ENCODE data around the gene ZIC2.

Gene ZIC2

DNA sequence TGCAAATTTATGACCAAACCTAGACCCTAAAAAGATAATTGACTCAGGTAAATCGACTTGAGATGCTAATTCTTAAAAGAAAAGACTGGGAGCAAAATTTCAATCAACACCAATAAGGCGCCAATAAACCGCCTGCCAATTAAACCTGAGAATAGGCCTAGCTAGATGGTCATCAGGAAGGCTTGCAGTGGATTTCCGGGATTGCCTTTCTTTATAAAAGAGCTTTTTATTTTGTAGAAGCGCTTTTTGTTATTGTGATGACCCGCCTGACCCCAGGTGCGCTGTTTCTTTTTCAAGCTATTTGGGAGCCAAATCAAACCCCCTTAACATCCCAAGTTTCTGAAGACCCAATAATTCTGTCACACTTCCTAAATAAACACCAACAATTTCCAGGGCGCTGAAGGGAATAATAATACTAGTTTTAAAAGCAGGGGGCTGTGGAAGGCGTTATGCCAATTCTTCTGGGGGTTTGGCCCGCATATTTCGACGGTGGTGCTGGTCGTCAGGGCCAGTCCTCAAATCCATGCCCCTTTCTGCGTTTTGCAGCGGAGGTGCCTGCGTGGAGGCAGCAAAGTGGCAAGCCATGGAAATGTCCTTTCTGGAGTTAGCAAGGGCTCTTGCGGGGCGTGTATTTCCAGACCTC lies 7.2 kb upstream of the ZIC2 start:
- no peak for DNase-seq (ENCODE audit: low read depth)

DNA sequence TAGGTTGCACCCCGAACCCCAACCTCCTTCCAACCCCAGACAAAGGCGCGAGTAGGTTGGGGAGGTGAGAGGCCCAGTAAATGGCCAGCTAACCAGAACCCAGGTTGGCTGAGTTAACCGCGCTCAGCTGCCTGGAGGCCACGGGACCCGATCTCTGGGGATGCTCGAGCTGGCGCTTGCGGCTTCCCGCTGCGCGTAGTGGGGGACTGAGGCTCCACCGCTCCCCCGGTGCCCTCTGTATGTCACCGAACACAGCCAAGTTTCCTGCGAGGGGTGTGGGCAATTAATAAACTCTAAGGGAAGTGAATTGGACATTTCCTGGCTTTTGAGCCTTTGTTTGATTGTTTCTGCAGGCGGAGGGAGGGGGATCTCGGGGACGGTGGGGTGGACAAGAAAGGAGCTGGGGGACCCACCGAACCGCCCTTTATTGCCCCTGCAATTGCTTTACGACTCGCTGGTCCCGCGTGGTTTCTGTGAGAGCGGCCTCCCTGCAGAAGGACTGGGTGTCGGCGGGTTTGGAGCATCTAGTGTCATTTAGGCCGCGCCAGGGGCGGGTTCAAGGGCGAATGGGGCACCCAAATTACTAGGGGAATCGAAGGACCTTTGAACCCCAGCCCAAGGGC lies 6.5 kb upstream of the ZIC2 start:
- no peak for DNase-seq (ENCODE audit: low read depth)

DNA sequence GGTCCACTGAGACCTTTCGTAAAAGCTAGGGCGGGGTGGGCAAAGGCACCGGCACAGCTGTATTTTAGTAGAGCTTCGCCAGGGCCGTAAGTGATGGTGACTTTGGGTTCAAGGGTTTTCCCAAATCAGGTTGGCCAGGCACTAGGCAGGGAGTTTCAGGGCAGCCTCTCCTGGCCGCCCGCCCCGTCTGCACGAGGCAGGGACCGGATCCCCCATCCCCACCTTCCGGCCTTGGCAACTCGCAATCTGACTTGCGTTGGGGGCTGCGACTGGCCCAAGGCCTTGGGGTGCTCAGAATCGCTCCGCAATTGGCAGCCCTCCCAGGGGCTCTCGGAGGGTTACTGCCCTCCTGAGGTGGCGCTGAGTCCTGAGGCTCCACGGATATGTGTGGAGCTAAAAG lies 6.0 kb upstream of the ZIC2 start:
- DNase-seq (ENCODE audit: low read depth): no peak

DNA sequence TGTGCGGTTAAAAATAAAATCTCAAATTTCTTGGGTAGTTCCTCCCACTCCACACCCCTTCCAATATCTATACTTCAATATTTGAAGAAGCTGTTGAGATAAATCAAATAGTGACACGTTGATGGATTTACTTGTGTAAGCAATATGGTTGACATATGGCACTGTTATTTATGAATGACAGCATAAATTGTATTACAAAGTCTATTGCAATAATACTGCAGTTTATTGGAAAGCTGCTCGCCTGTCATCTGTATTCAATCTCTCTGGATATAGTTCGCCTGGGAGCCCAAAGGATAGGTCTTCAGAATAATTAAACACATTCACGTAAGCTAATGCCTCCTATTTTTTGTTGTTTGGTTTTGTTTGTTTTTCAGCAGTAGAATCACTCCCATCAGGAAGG lies 5.0 kb upstream of the ZIC2 start:
- no peak for DNase-seq (ENCODE audit: low read depth)

DNA sequence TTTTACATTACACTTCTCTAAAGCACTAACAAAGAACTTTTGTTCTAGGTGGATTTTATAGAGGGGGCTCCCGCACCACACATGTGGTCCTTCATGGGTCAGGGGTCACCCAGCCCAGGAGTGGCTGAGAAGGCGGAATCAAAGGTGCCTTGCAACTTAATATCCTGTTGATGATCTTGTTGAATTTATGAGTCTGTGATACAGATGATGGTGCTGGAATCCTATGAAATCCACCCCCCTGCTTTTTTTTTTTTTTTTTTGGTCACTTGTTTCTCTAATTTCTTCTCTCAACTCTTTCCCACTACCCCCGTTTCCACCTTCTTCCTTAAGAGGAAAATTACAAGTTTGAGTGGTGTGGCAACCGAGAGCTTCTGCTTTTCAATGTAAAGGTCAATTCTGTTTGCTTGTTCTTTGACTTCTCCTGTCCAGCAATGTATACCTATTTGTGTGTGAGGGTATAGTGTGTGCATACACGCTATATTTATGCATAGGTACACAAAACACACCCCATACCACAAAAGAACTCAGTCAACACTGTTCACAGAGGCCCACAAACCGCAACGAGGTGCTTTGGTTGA lies 4.2 kb upstream of the ZIC2 start:
- no peak for DNase-seq (ENCODE audit: low read depth)

DNA sequence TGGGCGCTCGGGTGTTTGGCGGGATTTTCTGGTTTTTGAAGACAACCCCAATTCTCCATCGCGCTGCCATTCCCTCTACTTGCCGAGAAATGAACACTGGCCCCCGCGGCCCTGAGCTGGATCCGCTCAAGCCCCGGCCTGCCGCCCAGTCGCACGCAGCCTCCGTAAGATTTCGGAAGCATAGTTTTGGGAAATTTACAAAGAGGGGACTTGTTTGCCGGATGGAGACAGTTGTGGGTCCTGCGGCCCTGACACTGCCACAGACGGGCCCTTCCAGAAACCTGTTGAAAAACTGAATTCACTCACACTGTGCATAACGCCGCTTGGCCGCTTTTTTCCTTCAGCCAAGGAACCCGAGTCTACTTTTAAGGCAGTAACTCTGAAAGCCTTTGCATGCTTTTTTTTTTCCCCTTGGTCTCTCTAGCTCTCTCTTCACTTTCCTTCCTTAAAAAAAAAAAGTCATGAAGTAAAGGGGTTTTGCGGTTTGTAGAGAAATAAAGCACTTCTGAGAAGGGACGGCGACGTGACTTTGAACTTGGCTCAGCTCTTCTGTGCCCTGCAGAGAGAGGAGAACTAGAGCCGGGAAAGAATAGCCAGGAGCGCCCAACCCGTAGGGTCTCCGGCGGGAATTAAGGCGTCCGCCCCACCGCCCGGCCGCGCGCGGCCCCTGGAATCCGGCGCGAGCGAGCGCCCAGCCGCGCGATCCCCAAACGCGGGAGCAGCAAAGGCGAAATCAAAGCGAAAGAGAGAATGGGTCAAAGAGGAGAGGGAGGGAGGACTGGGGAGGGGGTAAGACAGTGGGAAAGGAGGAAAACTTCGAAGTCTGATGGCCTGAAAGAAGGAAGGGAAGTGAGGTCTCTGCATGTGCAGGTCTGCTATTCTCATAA lies 3.4 kb upstream of the ZIC2 start:
- DNase-seq (ENCODE audit: low read depth): no peak

DNA sequence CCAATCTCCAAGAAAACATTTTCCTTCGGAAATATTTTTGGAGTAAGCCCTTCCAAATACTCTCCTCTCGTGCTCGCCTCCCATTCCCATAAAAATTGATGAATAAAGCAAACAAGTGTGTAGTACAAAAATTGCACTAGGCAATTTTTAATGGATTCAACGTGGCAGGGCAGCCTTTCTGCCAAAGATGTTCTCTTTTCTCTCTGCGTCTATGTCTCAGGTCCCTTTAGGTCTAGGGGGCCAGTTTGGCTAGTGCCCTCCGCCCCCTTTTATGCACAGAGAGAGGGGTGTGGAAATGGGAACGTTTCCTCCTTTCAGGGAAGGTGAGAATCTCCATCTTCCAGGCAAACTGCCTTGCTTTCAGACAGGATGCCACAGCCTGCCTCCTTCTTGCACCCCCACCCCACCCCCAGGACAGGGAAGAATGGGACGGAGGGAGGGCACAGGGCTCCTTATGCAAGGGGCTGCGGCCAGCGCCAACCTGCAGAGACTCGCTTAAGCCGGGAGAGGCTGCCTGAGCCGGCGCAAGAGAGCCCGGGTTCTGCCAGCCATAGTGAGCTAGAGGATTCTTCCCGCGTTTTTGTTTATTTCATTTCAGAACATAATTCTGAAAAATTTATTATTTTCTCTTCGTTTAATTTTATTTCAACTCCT lies 2.7 kb upstream of the ZIC2 start:
- no peak for DNase-seq (ENCODE audit: low read depth)

DNA sequence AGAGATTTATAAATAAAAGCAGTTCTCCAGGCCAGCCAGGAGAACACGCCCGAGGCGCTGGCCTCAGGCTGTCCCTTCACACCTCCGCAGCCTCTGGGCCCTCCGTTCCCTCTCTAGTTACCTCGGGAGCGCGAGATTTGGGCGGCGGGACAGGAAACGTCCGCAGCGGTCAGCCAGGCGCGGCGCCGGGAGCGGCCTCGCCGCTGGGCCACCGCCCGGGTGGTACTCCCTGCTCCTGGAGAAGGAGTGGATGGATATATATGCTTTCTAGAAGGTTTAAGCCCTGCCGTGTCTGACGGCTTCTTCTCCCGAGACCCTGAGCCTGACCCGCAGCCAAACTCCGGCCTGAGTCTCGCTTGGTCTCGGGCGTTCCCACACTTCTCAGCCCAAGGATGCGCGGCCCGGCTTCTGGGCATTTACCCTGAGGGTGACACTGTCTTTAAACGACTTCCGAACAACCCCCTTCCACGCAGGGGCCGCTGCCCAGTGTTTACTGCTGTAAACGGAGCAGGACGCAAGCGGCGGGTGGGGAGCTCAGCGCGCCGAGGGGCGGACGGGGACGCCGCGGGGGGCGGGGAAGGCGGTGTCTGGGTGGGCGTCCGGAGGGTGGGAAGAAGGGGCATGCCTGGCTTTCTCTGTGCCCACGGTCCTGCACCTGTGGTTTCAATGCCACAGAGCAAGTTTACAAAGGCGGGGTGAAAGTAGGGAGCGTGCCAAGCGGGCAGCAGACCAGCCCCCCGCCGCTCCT lies 2.0 kb upstream of the ZIC2 start:
- DNase-seq (ENCODE audit: low read depth): no peak

DNA sequence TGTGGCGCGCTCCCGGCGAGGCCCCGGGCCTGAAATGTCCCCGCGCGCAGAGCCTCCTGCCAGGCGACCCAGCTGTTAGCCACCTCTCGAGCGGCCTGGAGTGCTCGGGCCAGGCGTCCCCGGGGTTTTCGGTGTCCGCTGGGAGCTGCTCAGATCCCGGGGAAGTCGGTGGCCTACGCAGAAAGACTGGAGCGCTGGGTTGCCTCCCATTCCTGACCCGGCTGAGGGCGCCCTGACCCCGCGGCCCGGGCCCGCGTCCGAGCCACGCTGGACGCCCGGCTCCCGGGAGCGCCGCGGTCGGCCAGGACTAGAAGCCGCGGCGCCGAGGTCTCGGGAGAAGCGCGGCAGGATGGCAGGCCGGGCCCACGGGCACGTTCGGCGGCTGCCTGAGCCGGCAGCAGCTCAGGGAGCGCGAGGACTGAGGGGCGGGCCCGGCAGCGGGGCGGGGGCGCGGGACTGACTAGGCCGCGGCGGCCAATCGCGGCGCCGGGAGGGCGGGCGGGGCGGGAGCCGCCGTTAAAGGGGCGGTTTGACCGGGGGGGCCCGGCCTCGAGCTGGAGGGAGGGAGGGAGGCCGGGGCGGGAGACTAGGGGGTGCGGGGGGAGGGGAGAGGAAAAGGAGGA lies 1.3 kb upstream of the ZIC2 start:
- DNase-seq (ENCODE audit: low read depth): peak; percentile 39

DNA sequence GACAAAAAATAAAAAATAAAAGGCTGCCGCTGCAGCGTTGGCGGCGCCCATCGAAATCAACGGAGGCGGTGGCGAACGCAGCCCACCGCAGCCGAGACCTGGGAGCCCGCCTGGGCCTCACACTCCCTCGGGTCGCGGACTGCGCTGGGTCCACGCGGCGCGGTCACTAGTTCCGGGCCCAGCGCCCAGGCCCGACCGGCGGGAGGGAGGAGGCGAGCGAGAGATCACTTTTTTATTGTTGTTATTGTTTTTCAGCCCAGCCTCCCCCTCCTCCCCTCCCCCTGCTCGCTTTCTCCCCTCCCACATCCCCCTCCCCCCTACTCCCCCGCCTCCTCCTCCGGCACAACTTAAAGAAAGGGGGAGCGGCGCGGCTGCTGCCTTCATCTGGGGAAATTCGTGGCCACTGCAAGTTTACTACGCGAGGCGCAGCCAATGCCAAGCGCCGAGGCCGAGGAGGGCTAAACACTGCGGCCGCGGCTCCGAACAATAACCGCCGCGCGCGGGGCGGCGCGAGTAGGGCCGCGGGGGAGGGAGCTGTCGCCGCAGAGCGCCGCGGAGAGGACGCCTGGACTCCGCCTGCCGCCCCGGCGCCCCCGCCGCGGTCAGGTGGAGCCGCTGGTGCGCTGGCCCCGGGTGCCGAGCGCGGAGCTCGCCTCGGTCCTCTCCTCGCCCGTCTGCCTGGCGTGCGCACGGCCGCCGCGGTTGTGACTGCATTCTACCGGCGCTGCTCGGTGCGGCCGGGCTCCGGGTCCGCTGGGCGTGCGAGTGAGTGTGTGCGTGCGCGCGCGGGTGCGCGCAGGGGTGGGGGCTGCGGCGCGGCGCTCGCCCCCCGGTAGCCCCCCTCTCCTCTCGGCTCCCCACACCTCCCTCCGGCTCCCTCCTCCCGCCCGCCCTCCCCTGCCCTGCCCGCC lies 505 bp upstream of the ZIC2 start:
- no peak for DNase-seq (ENCODE audit: low read depth)

DNA sequence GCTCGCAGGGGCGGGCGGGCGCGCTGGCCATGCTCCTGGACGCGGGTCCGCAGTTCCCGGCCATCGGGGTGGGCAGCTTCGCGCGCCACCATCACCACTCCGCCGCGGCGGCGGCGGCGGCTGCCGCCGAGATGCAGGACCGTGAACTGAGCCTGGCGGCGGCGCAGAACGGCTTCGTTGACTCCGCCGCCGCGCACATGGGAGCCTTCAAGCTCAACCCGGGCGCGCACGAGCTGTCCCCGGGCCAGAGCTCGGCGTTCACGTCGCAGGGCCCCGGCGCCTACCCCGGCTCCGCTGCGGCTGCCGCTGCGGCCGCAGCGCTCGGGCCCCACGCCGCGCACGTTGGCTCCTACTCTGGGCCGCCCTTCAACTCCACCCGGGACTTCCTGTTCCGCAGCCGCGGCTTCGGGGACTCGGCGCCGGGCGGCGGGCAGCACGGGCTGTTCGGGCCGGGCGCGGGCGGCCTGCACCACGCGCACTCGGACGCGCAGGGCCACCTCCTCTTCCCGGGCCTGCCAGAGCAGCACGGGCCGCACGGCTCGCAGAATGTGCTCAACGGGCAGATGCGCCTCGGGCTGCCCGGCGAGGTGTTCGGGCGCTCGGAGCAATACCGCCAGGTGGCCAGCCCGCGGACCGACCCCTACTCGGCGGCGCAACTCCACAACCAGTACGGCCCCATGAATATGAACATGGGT lies 599 bp downstream of the ZIC2 start:
- DNase-seq (ENCODE audit: low read depth): no peak

DNA sequence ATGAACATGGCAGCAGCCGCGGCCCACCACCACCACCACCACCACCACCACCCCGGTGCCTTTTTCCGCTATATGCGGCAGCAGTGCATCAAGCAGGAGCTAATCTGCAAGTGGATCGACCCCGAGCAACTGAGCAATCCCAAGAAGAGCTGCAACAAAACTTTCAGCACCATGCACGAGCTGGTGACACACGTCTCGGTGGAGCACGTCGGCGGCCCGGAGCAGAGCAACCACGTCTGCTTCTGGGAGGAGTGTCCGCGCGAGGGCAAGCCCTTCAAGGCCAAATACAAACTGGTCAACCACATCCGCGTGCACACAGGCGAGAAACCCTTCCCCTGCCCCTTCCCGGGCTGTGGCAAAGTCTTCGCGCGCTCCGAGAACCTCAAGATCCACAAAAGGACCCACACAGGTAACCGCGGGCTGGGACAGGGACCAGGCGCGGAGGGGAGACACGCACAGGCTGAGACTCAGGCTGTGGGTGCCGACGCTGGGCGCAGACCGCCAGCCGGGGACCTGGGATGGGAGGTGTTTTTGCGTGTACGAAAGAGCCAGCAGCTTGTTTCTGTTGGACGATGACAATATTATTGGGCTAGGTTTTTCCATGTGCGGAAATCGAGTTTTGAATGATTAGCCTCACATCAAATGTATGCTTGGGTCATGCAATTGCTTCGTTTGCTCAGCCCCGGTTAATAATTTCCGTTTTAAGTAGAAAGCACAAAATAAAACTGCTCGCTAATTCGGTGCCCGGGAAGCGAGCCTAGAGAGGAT lies 1.3 kb downstream of the ZIC2 start:
- no peak for DNase-seq (ENCODE audit: low read depth)

DNA sequence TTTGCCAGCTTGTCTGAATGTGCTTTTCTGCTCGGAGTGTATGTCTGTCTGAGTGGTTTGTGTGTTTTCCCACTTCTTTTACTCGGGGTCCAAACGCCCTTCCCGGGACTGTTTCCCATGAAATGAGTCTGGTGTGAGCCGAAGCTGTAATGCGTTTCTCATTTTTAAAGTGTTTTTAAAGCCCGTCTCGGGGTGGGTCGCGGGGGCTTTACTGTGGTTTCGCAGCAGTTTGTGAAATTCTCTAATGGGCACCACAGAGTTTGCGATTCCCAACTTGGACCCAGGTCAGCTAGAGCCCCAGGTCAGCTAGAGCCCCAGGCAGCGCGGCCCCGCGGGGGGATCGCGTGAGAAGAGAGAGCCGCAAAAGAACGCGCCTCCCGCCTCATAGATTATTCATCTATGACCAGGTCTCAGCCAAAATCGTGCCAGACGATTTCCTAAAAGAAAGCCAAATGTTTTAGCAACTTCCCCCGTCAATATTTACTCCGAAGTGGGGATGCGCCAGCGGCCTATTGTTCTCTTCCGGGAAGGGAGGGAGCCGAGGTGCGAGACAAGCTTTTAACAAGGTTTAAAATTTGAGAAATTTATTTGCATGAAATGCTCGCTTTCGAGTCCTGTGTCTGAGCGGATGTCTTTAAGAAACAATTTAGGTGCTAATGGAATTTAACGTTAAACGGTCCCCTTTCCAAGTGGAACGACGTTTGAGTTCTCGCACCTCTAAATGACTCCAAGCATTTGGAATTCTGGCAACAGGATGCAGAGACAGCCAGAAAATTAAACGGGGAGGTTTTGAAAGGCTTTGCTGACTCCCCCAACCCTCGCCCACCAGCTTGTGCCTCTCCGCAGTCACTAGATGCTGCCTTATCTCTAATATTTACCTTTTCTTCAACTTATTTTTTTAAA lies 2.2 kb downstream of the ZIC2 start:
- DNase-seq (ENCODE audit: low read depth): no peak

DNA sequence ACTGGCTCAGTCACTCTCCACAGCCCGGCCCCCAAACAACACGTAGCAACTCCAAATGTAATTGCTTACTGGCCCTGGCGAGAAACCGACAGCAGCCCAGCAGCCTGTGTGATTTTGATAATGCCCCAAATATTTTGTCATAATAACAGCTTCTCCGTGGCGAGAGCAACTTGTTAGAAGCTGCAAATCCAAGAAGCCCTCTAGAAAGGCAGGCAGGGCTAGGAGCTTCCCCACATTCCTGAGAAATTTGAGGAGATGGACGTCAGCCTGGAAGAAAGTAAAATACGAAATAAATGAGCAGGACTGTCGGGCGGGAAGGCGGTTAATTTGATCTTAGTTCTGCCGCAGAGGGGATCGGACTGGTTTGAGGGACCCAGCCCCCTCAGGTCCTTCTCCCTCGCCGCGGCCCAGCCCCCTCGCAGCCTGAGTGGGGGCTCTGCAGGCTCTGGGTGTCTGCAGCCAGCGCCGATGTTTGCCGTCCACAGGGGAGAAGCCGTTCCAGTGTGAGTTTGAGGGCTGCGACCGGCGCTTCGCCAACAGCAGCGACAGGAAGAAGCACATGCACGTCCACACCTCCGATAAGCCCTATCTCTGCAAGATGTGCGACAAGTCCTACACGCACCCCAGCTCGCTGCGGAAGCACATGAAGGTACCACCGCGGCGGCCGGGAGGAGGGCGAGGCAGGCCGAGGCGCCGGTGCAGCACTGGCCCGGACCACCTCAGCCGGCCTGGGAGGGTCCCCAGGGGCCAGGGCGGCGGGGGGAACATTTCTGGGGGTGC lies 3.1 kb downstream of the ZIC2 start:
- DNase-seq (ENCODE audit: low read depth): no peak

DNA sequence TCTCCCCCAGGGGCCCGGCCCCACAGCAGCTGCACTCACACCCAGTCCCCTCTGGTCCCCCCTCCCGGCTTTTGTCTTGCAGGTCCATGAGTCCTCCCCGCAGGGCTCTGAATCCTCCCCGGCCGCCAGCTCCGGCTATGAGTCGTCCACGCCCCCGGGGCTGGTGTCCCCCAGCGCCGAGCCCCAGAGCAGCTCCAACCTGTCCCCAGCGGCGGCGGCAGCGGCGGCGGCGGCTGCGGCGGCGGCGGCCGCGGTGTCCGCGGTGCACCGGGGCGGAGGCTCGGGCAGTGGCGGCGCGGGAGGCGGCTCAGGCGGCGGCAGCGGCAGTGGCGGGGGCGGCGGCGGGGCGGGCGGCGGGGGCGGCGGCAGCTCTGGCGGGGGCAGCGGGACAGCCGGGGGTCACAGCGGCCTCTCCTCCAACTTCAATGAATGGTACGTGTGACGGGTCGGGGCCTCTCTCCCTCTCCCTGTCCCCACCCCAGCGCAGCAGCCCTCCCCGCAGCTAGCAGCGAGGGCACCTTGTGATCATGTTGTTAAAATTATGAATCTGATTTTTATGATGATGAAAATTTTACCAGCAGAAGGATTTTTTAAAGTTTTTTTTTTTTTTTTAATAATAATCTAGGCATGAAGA lies 3.8 kb downstream of the ZIC2 start:
- no peak for DNase-seq (ENCODE audit: low read depth)

DNA sequence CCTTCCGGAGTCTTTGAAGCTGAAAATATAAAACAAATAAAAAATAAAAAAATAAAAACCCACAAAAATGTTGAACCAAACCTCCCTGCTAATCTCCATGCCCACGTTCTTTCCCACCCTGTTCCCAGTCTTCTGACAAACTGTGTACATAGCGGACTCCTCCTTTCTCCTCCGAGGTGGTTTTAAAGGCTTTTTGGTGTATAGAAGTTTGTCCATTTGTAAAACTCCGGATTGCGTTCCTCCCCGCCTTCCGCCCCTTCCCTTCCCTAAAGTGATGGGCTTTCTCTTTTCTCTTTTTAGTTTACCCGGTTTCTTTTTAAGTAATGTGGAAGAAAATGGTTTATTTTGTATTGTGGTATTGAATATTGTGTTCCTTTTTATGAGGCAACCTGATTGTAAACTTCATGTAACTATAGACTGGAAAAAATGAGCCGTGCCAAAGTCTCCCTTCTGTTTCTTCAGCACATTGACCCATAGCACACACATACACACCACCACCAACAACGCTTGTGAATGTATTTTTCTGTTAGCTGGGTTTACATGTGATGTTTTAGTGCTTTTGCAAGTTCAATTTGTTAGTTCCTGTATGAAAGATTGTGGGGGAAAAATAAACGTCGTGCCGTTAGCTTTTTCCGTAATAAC lies 4.4 kb downstream of the ZIC2 start:
- DNase-seq (ENCODE audit: low read depth): no peak
